ENCODE results near the gene RAD51B.

The RAD51B gene

DNA sequence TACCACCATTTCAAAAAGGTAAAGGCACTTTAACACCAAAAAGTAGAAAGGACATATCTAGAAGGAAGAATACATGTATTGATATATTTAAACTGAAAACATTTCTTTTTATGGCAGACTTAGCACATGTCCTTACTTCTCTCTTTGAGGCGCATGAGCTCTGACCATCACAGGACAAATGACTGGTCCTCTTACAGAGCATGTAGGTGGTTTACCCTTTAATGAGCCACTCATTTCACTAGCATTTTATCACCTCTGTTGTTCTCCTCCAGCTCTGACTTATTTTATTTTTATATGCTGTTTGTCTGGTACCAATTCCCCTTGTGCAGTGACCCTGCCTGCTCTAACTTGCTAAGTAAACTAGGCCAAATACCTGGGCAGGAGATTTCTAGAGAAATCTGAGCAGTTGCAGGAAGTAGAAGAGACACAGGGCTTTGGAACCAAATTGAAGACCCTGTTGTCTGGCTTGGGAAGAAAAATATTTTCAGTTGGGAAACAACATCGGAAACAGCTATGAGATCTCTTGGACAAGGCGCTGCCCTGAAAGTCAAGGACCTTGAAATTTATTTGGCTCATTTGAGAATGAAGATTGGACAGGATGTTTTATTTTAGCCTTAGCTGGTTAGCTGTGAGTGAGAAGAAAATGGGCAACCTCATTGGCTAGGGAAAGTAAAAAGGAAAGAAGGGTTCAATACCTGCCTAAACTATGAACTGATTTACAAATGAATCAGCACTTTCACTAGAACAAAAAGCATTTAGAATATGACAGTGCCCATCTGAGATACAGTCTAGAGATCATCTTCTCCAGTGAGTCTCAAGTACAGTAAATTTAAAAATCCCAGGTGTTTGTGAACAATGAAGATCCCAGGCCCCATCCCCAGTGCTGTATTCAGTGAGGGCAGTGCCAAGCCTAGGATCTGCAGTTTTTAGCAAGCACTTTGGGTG lies 598.9 kb downstream of the RAD51B start:
- TF ChIP-seq, protein P1, sequence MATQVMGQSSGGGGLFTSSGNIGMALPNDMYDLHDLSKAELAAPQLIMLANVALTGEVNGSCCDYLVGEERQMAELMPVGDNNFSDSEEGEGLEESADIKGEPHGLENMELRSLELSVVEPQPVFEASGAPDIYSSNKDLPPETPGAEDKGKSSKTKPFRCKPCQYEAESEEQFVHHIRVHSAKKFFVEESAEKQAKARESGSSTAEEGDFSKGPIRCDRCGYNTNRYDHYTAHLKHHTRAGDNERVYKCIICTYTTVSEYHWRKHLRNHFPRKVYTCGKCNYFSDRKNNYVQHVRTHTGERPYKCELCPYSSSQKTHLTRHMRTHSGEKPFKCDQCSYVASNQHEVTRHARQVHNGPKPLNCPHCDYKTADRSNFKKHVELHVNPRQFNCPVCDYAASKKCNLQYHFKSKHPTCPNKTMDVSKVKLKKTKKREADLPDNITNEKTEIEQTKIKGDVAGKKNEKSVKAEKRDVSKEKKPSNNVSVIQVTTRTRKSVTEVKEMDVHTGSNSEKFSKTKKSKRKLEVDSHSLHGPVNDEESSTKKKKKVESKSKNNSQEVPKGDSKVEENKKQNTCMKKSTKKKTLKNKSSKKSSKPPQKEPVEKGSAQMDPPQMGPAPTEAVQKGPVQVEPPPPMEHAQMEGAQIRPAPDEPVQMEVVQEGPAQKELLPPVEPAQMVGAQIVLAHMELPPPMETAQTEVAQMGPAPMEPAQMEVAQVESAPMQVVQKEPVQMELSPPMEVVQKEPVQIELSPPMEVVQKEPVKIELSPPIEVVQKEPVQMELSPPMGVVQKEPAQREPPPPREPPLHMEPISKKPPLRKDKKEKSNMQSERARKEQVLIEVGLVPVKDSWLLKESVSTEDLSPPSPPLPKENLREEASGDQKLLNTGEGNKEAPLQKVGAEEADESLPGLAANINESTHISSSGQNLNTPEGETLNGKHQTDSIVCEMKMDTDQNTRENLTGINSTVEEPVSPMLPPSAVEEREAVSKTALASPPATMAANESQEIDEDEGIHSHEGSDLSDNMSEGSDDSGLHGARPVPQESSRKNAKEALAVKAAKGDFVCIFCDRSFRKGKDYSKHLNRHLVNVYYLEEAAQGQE (IDR thresholded peaks at IDR 0.05; ENCODE audit: insufficient replicate concordance, low read depth) = no peak
- no peak for TF ChIP-seq SPI1 (IDR thresholded peaks at IDR 0.05; ENCODE audit: borderline replicate concordance, low read depth)
- no peaks in the 10 kb centered on the region for H3K27me3 ChIP-seq (ENCODE audit: insufficient read depth, poor library complexity, severe bottlenecking)
- no peak for DNase-seq (ENCODE audit: low read depth in 1 of 2, low spot score in 1 of 2)
- no peak overlapping the region for H3K4me3 ChIP-seq (replicated peaks; ENCODE audit: insufficient read depth, low read length)
- no peak overlapping the region for H3K27ac ChIP-seq (replicated peaks)

DNA sequence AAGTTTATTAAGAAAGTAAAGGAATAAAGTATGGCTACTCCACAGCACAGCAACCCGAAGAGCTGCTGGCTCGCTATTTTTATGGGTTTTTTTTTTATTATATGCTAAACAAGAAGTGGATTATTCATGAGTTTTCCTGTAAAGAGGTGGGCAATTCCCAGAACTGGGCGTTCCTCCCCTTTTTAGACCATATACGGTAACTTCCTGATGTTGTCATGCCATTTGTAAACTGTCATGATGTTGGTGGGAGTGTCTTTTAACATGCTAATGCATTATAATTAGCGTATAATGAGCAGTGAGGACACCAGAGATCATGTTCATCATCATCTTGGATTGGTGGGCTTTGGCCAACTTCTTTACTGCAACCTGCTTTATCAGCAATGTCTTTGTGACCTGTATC lies 600.8 kb downstream of the RAD51B start:
- H3K4me3 ChIP-seq (replicated peaks; ENCODE audit: insufficient read depth, low read length) = no peak overlapping the region
- H3K27ac ChIP-seq (replicated peaks) = no peak overlapping the region
- DNase-seq (ENCODE audit: low read depth in 1 of 2, low spot score in 1 of 2) = no peak
- no peaks in the 10 kb centered on the region for H3K27me3 ChIP-seq (ENCODE audit: insufficient read depth, poor library complexity, severe bottlenecking)
- no peak for TF ChIP-seq CTCF (IDR thresholded peaks at IDR 0.05; ENCODE audit: insufficient read depth, low read length)
- TF ChIP-seq GABPA (IDR thresholded peaks at IDR 0.05; ENCODE audit: low read depth) = no peak
- TF ChIP-seq POLR2AphosphoS5 (IDR thresholded peaks at IDR 0.05; ENCODE audit: low read depth) = no peak
- TF ChIP-seq, protein P1 (IDR thresholded peaks at IDR 0.05; ENCODE audit: insufficient replicate concordance, low read depth) = no peak
- no peak for TF ChIP-seq SPI1 (IDR thresholded peaks at IDR 0.05; ENCODE audit: borderline replicate concordance, low read depth)

DNA sequence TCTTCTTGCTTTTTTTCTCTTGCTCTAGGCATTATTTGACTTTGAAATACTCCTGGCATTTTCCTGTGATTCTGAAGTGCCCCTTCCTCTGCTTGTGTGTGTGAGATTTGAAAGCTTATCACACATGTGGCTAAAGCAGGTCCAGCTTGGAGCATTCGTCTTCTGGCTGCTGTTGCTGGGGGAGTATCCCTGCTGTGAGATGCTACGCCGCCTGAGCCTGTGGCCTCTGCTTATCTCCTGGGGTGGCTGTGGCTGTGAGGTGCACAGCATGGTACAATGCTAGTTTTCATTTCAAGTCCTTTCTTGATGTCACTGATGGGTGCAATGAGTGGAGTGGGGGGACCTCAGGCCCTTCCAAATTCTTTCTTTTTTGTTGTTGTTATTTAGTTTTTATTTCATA lies 601.5 kb downstream of the RAD51B start:
- H3K27me3 ChIP-seq (ENCODE audit: insufficient read depth, poor library complexity, severe bottlenecking) = no peaks in the 10 kb centered on the region
- H3K4me3 ChIP-seq (replicated peaks; ENCODE audit: insufficient read depth, low read length) = no peak overlapping the region
- TF ChIP-seq SPI1 (IDR thresholded peaks at IDR 0.05; ENCODE audit: borderline replicate concordance, low read depth) = no peak
- TF ChIP-seq GABPA (IDR thresholded peaks at IDR 0.05; ENCODE audit: low read depth) = no peak
- no peak for TF ChIP-seq CTCF (IDR thresholded peaks at IDR 0.05; ENCODE audit: insufficient read depth, low read length)
- no peak for TF ChIP-seq POLR2AphosphoS5 (IDR thresholded peaks at IDR 0.05; ENCODE audit: low read depth)
- TF ChIP-seq, protein P1 (IDR thresholded peaks at IDR 0.05; ENCODE audit: insufficient replicate concordance, low read depth) = no peak
- no peak overlapping the region for H3K27ac ChIP-seq (replicated peaks)
- DNase-seq (ENCODE audit: low read depth in 1 of 2, low spot score in 1 of 2) = no peak

All from HL-60 (cell line).